ENCODE results near the gene XRCC5. TPM values are rescaled to one million over a fixed set of nuclear protein-coding genes. Genes with fewer than 3 reads are reported as not detected.

XRCC5 gene
- total RNA-seq, 4 donors from 2014 or later, result 113 to 149 (median 137) TPM

- Histone ChIP-seq H3K36me3 (peaks cover 0 to 3% (median 0%) of the 10 kb centered on the region in 4 donors), H3K27me3 (no peaks in the 10 kb centered on the region), H3K27ac (replicated peaks in 1 of 4) (no peak overlapping the region), H3K4me1 (peaks cover 0 to 19% (median 5%) of the 10 kb centered on the region in 4 donors), H3K9me3 (no peaks in the 10 kb centered on the region), H3K4me3 (no peak overlapping the region)
- intact Hi-C loops (cut with DNase I), result no loop called here
- TF ChIP-seq CTCF (IDR thresholded peaks at IDR 0.05) (no peak), POLR2A (IDR thresholded peaks at IDR 0.05; ENCODE audit: low read depth) (no peak), EP300 (IDR thresholded peaks at IDR 0.05) (no peak)
- WGBS, result 91% methylated on average over 2 of the region's 2 CpGs
- DNase-seq (ENCODE audit: extremely low spot score), result no peak
These were observed 105.6 kb downstream of the XRCC5 start for GRCh38 chr2:216214768-216215167.

GRCh38 chr2:216215658-216216390 is 106.7 kb downstream of the XRCC5 start:
- TF ChIP-seq POLR2AphosphoS5 (IDR thresholded peaks at IDR 0.05), result no peak
- peak in 1 of 3 experiments; percentile 12 for TF ChIP-seq CTCF (IDR thresholded peaks at IDR 0.05)
- Histone ChIP-seq H3K4me1 (peaks cover 0 to 12% (median under 1%) of the 10 kb centered on the region in 4 donors), H3K27ac (replicated peaks in 1 of 4) (no peak overlapping the region), H3K9me3 (no peaks in the 10 kb centered on the region), H3K27me3 (no peaks in the 10 kb centered on the region), H3K4me3 (no peak overlapping the region), H3K36me3 (peaks cover 0 to 3% (median 0%) of the 10 kb centered on the region in 4 donors)
- intact Hi-C loops (cut with DNase I), result no loop called here
- DNase-seq (ENCODE audit: extremely low spot score), result no peak
- WGBS, result 92% methylated on average over 4 of the region's 4 CpGs

- no peak overlapping the region for H3K4me3 ChIP-seq
- H3K27me3 ChIP-seq, result no peaks in the 10 kb centered on the region
- intact Hi-C loops (cut with DNase I), result no loop called here
- no peak for TF ChIP-seq CTCF (IDR thresholded peaks at IDR 0.05)
- TF ChIP-seq POLR2AphosphoS5 (IDR thresholded peaks at IDR 0.05), result no peak
- TF ChIP-seq POLR2A (IDR thresholded peaks at IDR 0.05; ENCODE audit: low read depth), result no peak
- TF ChIP-seq EP300 (IDR thresholded peaks at IDR 0.05), result no peak
- no peaks in the 10 kb centered on the region for H3K9me3 ChIP-seq
- H3K4me1 ChIP-seq, result peaks cover 0 to 6% (median 0%) of the 10 kb centered on the region in 4 donors
- no peaks in the 10 kb centered on the region for H3K36me3 ChIP-seq
- no peak overlapping the region for H3K27ac ChIP-seq (replicated peaks in 1 of 4)
- DNase-seq (ENCODE audit: extremely low spot score), result no peak
- 89% methylated on average over 7 of the region's 7 CpGs for WGBS
These were observed 108.1 kb downstream of the XRCC5 start for GRCh38 chr2:216216951-216217903.

GRCh38 chr2:216217904-216218260 is 108.7 kb downstream of the XRCC5 start:
- intact Hi-C loops (cut with DNase I), result no loop called here
- H3K4me1 ChIP-seq, result peaks cover 0 to 6% (median 0%) of the 10 kb centered on the region in 4 donors
- no peak overlapping the region for H3K4me3 ChIP-seq
- no peak overlapping the region for H3K27ac ChIP-seq (replicated peaks in 1 of 4)
- no peaks in the 10 kb centered on the region for H3K9me3 ChIP-seq
- WGBS, result 89% methylated on average over 2 of the region's 2 CpGs
- TF ChIP-seq POLR2A (IDR thresholded peaks at IDR 0.05; ENCODE audit: low read depth), result no peak
- no peak for TF ChIP-seq CTCF (IDR thresholded peaks at IDR 0.05)
- TF ChIP-seq POLR2AphosphoS5 (IDR thresholded peaks at IDR 0.05), result no peak
- TF ChIP-seq EP300 (IDR thresholded peaks at IDR 0.05), result no peak
- no peak for DNase-seq (ENCODE audit: extremely low spot score)
- H3K27me3 ChIP-seq, result no peaks in the 10 kb centered on the region
- no peaks in the 10 kb centered on the region for H3K36me3 ChIP-seq
